ENCODE results near the gene THADA.
A peak's percentile ranks its signal among the peaks of the same experiment; 100 is the strongest.

The THADA gene

GRCh38 chr2:43595603-43596412 lies at the start of gene THADA:
TSS of gene THADA (minus strand) at chr2:43596038. CDS start at chr2:43592392, 3,646 bp downstream.
- ATAC-seq (ENCODE audit: insufficient read depth, low read depth) (peak; percentile 95), DNase-seq (peak; percentile 98)
- H3K27ac ChIP-seq (ENCODE audit: low read length): peak within 1 kb of the TSS; percentile 84
- H3K4me3 ChIP-seq (ENCODE audit: low read depth in 1 of 2, low read length in 2 of 2): peak within 1 kb of the TSS; percentile 77 to 89
- H3K27me3 ChIP-seq (ENCODE audit: insufficient read depth, low read length, poor library complexity): no peaks in the 10 kb centered on the region
- H3K9ac ChIP-seq (ENCODE audit: low read depth, low read length): peak within 1 kb of the TSS; percentile 79
- H2AFZ ChIP-seq (ENCODE audit: low read depth, low read length): peak within 1 kb of the TSS; percentile 89
- peaks cover 35% of the 10 kb centered on the region for H3K79me2 ChIP-seq (ENCODE audit: insufficient read depth, low read length)
- peak within 1 kb of the TSS; percentile 94 for H3K4me2 ChIP-seq (ENCODE audit: insufficient read depth, low read length)
- peaks cover 14% of the 10 kb centered on the region for H3K36me3 ChIP-seq (ENCODE audit: insufficient read depth, low read length)
- TF ChIP-seq EZH2 (IDR thresholded peaks at IDR 0.05; ENCODE audit: borderline replicate concordance, low read depth, low read length, severe bottlenecking): no peak
- no peak for TF ChIP-seq CTCF (IDR thresholded peaks at IDR 0.05; ENCODE audit: borderline replicate concordance, extremely low read depth, low read length, poor library complexity, severe bottlenecking)
- H3K9me3 ChIP-seq (ENCODE audit: insufficient read depth, low read length, severe bottlenecking): no peaks in the 10 kb centered on the region
- H4K20me1 ChIP-seq (ENCODE audit: insufficient read depth, low read length): no peaks in the 10 kb centered on the region
- H3K4me1 ChIP-seq (ENCODE audit: insufficient read depth, low read length): peaks cover 36% of the 10 kb centered on the region

GRCh38 chr2:43643680-43644079 lies 47.8 kb upstream of the THADA start:
- DNase-seq (no peak), ATAC-seq (ENCODE audit: insufficient read depth, low read depth) (no peak)
- Histone ChIP-seq H3K4me1 (ENCODE audit: insufficient read depth, low read length) (no peaks in the 10 kb centered on the region), H3K9me3 (ENCODE audit: insufficient read depth, low read length, severe bottlenecking) (peaks cover 3% of the 10 kb centered on the region), H3K9ac (ENCODE audit: low read depth, low read length) (no peak overlapping the region), H3K27me3 (ENCODE audit: insufficient read depth, low read length, poor library complexity) (peaks cover 4% of the 10 kb centered on the region), H4K20me1 (ENCODE audit: insufficient read depth, low read length) (no peaks in the 10 kb centered on the region), H3K36me3 (ENCODE audit: insufficient read depth, low read length) (no peaks in the 10 kb centered on the region), H2AFZ (ENCODE audit: low read depth, low read length) (no peak overlapping the region), H3K4me3 (ENCODE audit: low read depth in 1 of 2, low read length in 2 of 2) (no peak overlapping the region), H3K27ac (ENCODE audit: low read length) (no peak overlapping the region), H3K4me2 (ENCODE audit: insufficient read depth, low read length) (no peak overlapping the region), H3K79me2 (ENCODE audit: insufficient read depth, low read length) (no peaks in the 10 kb centered on the region)
- TF ChIP-seq CTCF (IDR thresholded peaks at IDR 0.05; ENCODE audit: borderline replicate concordance, extremely low read depth, low read length, poor library complexity, severe bottlenecking) (no peak), EZH2 (IDR thresholded peaks at IDR 0.05; ENCODE audit: borderline replicate concordance, low read depth, low read length, severe bottlenecking) (no peak)

- Histone ChIP-seq H3K36me3 (ENCODE audit: insufficient read depth, low read length) (no peaks in the 10 kb centered on the region), H3K79me2 (ENCODE audit: insufficient read depth, low read length) (no peaks in the 10 kb centered on the region), H3K4me3 (ENCODE audit: low read depth in 1 of 2, low read length in 2 of 2) (no peak overlapping the region), H3K9me3 (ENCODE audit: insufficient read depth, low read length, severe bottlenecking) (peaks cover 3% of the 10 kb centered on the region), H3K4me1 (ENCODE audit: insufficient read depth, low read length) (no peaks in the 10 kb centered on the region), H3K9ac (ENCODE audit: low read depth, low read length) (no peak overlapping the region), H3K27ac (ENCODE audit: low read length) (no peak overlapping the region), H3K27me3 (ENCODE audit: insufficient read depth, low read length, poor library complexity) (peaks cover 4% of the 10 kb centered on the region), H4K20me1 (ENCODE audit: insufficient read depth, low read length) (no peaks in the 10 kb centered on the region), H3K4me2 (ENCODE audit: insufficient read depth, low read length) (no peak overlapping the region), H2AFZ (ENCODE audit: low read depth, low read length) (no peak overlapping the region)
- ATAC-seq (ENCODE audit: insufficient read depth, low read depth) (no peak), DNase-seq (no peak)
- no peak for TF ChIP-seq CTCF (IDR thresholded peaks at IDR 0.05; ENCODE audit: borderline replicate concordance, extremely low read depth, low read length, poor library complexity, severe bottlenecking)
- no peak for TF ChIP-seq EZH2 (IDR thresholded peaks at IDR 0.05; ENCODE audit: borderline replicate concordance, low read depth, low read length, severe bottlenecking)
These were observed 46.5 kb upstream of the THADA start for GRCh38 chr2:43642363-43642762.
